Osteocyte (in vitro differentiated cells): ENCODE measurements around the gene PLXND1. TPM values are rescaled to one million over a fixed set of nuclear protein-coding genes. Genes with fewer than 3 reads are reported as not detected.
"Not testable (repeated sequence)": the region's sequence is repeated elsewhere in the genome, so short reads cannot be mapped to it uniquely, and the experiment has no call there.

ENCODE experiments used
- DNase-seq: peaks from one replicate; pipeline ENCODE4 v3.0.0; 2021; ENCODE audit warnings: mixed read lengths; ENCODE audit not compliant: unreplicated experiment; ENCODE audit errors: extremely low spot score
- H3K27ac Mint-ChIP-seq: one replicate; pipeline ENCODE4 v1.8.0; 2021; ENCODE audit warnings: mild to moderate bottlenecking, mixed read lengths; ENCODE audit not compliant: unreplicated experiment
- H3K27me3 Mint-ChIP-seq: one replicate; pipeline ENCODE4 v1.8.0; 2021; ENCODE audit warnings: mixed read lengths; ENCODE audit not compliant: unreplicated experiment
- H3K36me3 Mint-ChIP-seq: one replicate; pipeline ENCODE4 v1.8.0; 2021; ENCODE audit warnings: mixed read lengths; ENCODE audit not compliant: unreplicated experiment
- H3K4me1 Mint-ChIP-seq: one replicate; pipeline ENCODE4 v1.8.0; 2021; ENCODE audit warnings: mixed read lengths; ENCODE audit not compliant: unreplicated experiment
- H3K4me3 Mint-ChIP-seq: one replicate; pipeline ENCODE4 v1.8.0; 2021; ENCODE audit warnings: mild to moderate bottlenecking, moderate library complexity, mixed read lengths; ENCODE audit not compliant: unreplicated experiment
- H3K9me3 Mint-ChIP-seq: one replicate; pipeline ENCODE4 v1.8.0; 2021; ENCODE audit warnings: mixed read lengths; ENCODE audit not compliant: unreplicated experiment
- CTCF ChIP-seq: fragments of 200-600 bp; sonication (generic); IDR thresholded peaks from 2 replicates; pipeline ENCODE4 v1.5.0; 2021; ENCODE audit warnings: antibody characterized with exemption, mild to moderate bottlenecking, moderate library complexity
- total RNA-seq: library from RNA; stranded (reverse); gene quantifications from 2 replicates; pipeline ENCODE4 v1.2.1, GENCODE V29; 2021

Gene PLXND1
- total RNA-seq, 1 donor from 2014 or later: 358 TPM

- no peaks in the 10 kb centered on the region for H3K9me3 Mint-ChIP-seq
- no peak overlapping the region for H3K27ac Mint-ChIP-seq
- peaks cover 15% of the 10 kb centered on the region for H3K36me3 Mint-ChIP-seq
- peaks cover 4% of the 10 kb centered on the region for H3K4me1 Mint-ChIP-seq
- DNase-seq: no peak
- no peak for TF ChIP-seq CTCF
- H3K27me3 Mint-ChIP-seq: no peaks in the 10 kb centered on the region
- no peak overlapping the region for H3K4me3 Mint-ChIP-seq
Measured at GRCh38 chr3:129517516-129517915, 89.0 kb downstream of the PLXND1 start.

DNA sequence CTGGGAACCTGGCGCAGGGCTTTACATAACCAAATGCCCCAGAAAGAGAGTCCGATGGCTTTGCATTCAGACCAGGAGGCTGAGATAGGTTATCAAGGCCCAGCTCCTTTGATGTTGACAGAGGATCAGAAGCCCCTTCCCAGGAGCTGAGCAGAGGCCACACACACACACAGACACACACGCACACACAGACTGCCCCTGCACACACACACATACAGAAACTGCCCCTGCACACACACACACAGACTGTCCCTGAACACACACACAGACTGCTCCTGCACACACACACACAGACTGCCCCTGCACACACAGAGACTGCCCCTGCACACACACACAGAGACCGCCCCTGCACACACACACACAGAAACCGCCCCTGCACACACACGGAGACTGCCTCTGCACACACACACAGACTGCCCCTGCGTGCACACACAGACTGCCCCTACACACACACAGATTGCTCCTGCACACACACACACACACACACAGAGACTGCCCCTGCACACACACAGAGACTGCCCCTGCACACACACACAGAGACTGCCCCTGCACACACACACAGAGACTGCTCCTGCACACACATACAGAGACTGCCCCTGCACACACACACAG is 90.5 kb downstream of the PLXND1 start:
- not testable (repeated sequence) for H3K27ac Mint-ChIP-seq, H3K9me3 Mint-ChIP-seq, H3K4me1 Mint-ChIP-seq, H3K4me3 Mint-ChIP-seq, DNase-seq, H3K27me3 Mint-ChIP-seq
- peaks cover 18% of the 10 kb centered on the region for H3K36me3 Mint-ChIP-seq

DNA sequence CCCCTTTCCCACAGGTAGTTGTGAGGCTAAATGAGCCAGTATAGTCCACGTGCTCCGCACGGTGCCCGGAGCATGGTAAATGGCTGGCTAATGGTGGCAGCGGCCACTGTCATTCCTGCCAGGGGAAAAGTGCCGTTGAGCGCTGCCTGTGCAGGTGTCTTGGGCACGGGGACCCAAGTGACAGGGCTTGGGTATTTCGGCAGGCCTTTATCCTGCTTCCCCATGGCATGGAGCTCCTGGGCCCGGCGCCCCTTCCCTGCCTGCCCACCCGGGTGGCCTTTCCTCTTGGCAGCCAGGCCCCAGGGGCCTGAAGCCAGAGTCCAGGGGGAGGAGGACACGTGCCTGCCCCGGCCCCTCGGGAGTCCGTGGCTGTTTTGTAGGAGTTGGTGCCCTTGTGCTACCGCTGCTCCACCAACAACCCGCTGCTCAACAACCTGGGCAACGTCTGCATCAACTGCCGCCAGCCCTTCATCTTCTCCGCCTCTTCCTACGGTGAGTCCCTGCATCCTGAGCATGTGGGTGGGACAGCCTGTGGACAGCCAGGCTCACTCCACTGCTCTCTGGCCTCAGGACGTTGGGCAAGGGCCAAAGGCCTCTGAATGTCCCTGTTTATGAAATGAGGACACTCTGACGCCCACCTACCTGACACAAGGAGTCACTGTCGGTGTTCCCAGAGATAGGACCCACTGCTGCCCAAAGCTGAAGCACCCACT is 91.2 kb downstream of the PLXND1 start:
- not testable (repeated sequence) for H3K27ac Mint-ChIP-seq, DNase-seq, H3K4me1 Mint-ChIP-seq, H3K9me3 Mint-ChIP-seq, H3K27me3 Mint-ChIP-seq, H3K4me3 Mint-ChIP-seq
- peaks cover 21% of the 10 kb centered on the region for H3K36me3 Mint-ChIP-seq

GRCh38 chr3:129514563-129514962 is 91.9 kb downstream of the PLXND1 start:
- no peaks in the 10 kb centered on the region for H3K9me3 Mint-ChIP-seq
- no peak overlapping the region for H3K4me3 Mint-ChIP-seq
- no peak for TF ChIP-seq CTCF
- H3K4me1 Mint-ChIP-seq: peaks cover 2% of the 10 kb centered on the region
- no peak overlapping the region for H3K27ac Mint-ChIP-seq
- H3K27me3 Mint-ChIP-seq: no peaks in the 10 kb centered on the region
- no peak for DNase-seq
- H3K36me3 Mint-ChIP-seq: peaks cover 18% of the 10 kb centered on the region

DNA sequence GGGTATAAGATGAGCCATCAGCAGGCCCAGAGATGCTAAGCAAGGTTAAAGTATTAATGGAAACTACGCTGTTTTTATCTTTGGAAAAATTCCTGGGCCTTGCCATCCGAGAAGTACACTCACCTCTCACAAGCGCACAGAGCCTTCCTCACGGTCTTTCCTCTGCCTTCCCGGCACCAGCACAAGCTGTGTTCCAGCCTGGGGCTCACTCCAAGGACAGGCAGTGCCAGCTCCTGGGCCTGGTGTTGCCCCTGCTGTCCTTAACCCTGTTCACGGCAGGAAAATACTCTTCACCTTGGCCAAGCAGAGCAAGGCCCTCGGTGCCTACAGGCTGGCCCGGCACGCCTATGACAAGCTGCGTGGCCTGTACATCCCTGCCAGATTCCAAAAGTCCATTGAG is 92.4 kb downstream of the PLXND1 start:
- no peak for TF ChIP-seq CTCF
- H3K27me3 Mint-ChIP-seq: no peaks in the 10 kb centered on the region
- H3K27ac Mint-ChIP-seq: no peak overlapping the region
- H3K4me3 Mint-ChIP-seq: no peak overlapping the region
- peaks cover 2% of the 10 kb centered on the region for H3K4me1 Mint-ChIP-seq
- H3K9me3 Mint-ChIP-seq: no peaks in the 10 kb centered on the region
- H3K36me3 Mint-ChIP-seq: peaks cover 18% of the 10 kb centered on the region
- no peak for DNase-seq

- no peaks in the 10 kb centered on the region for H3K9me3 Mint-ChIP-seq
- H3K4me1 Mint-ChIP-seq: peaks cover 2% of the 10 kb centered on the region
- peaks cover 16% of the 10 kb centered on the region for H3K36me3 Mint-ChIP-seq
- H3K27ac Mint-ChIP-seq: no peak overlapping the region
- H3K4me3 Mint-ChIP-seq: no peak overlapping the region
- H3K27me3 Mint-ChIP-seq: no peaks in the 10 kb centered on the region
- DNase-seq: no peak
- TF ChIP-seq CTCF: no peak
Measured at GRCh38 chr3:129513705-129514104, 92.8 kb downstream of the PLXND1 start.
